Stimulated activated CD8-positive, alpha-beta memory T cell treated with anti-CD3 and anti-CD28 coated beads, Interleukin-4, amount 100 ng/mL, for 4 hours (primary cell): ENCODE measurements around the gene HSD17B14.
"Not testable (repeated sequence)": the region's sequence is repeated elsewhere in the genome, so short reads cannot be mapped to it uniquely, and the experiment has no call there.

Source experiments
- DNase-seq, 2 donors: peaks; one replicate each; pipeline ENCODE4 v3.0.0-alpha.2; 2020; ENCODE audit warnings: low read depth in 2 of 2, low spot score in 1 of 2

HSD17B14 gene

GRCh38 chr19:48836089-48837017 is at the start of gene HSD17B14:
TSS of gene HSD17B14 (minus strand) at chr19:48836491. CDS start at chr19:48836411, 80 bp downstream.
- DNase-seq, result no peak

GRCh38 chr19:48883726-48884125 is 47.4 kb upstream of the HSD17B14 start:
- DNase-seq, result no peak

DNA sequence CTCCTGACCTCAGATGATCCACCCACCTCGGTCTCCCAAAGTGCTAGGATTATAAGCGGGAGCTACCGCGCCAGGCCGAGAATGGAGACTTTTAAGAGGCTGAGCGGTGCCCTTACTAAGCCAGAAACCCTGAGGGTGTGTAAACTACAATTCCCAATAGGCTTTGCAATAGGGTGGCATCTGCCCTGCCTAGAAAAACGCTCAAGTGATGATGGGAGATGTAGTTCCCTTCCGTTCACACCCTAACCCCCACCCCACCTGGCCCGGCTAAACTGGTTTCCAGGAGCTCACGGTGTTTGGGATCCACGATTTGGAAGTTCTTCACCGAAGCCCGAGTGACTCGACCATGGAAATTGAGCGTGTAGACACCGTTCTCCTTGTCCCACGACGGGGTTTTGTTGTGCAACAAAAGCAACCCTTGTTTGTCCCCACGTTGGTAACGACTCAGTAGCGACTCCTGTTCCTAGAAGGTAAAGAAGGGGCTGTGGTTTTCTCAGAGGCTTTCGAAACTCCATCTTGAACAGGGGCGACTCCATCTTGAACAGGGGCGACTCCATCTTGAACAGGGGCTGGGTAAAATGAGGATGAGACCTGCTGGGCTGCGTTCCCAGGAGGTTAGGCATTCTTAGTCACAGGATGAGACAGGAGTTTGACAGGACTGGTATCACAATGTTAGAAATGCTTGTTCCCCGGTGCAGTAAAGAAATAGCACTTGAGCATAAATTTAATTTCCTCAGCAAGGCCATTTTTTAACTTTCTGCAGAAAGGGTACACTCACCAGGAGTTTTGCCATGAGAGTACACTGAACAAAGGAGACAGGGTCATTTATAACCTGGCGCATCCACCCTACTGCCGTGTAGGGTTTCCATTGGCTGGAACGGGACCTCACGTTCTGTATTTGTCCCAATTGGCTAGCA is 45.7 kb upstream of the HSD17B14 start:
- no peak for DNase-seq

GRCh38 chr19:48879696-48880095 is 43.4 kb upstream of the HSD17B14 start:
- DNase-seq, result not testable (repeated sequence)

- no peak for DNase-seq
These were observed 42.8 kb upstream of the HSD17B14 start for GRCh38 chr19:48879025-48879637.

DNA sequence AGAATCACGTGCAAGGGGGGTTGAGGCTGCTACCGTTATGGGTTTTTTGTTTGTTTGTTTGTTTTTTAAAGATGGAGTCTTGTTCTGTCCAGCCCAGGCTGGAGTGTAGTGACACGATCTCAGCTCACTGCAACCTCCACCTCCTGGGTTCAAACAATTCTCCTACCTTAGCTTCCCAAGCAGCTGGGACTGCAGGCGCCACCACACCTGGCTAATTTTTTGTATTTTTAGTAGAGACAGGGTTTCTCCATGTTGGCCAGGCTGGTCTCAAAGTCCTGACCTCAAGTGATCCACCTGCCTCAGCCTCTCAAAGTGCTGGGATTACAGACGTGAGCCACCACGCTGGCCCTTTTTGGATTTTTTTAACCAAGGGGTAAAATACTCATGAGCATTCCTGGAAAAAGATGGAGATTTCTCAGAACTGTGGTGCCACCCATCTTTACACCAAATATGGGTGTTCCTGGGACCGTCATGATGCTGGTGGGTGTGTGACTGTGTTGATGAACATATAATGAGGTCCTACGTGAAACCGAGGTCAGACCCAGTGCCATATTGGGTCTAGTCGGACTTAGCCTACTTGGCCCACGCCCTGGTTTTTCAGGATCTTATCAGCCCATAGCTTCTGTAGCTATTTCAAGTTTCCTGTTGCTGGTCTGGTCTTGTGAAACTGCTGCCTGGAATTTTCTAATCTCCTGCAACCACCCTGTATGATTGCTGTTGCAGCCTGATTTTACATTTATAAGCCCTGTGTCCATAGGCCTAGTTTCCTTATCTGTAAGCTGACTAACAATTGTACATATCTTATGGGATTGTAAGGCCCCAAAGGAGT is 42.1 kb upstream of the HSD17B14 start:
- no peak for DNase-seq

- DNase-seq, result no peak
These were observed 41.5 kb upstream of the HSD17B14 start for GRCh38 chr19:48877855-48878195.

GRCh38 chr19:48876043-48876981 is 40.0 kb upstream of the HSD17B14 start:
- DNase-seq, result not testable (repeated sequence)

GRCh38 chr19:48874303-48875135 is 38.2 kb upstream of the HSD17B14 start:
- no peak for DNase-seq

- no peak for DNase-seq
These were observed 37.4 kb upstream of the HSD17B14 start for GRCh38 chr19:48873476-48874302.

- peak in 1 of 2 donors; percentile 54 for DNase-seq
These were observed 36.7 kb upstream of the HSD17B14 start for GRCh38 chr19:48872884-48873475.

DNA sequence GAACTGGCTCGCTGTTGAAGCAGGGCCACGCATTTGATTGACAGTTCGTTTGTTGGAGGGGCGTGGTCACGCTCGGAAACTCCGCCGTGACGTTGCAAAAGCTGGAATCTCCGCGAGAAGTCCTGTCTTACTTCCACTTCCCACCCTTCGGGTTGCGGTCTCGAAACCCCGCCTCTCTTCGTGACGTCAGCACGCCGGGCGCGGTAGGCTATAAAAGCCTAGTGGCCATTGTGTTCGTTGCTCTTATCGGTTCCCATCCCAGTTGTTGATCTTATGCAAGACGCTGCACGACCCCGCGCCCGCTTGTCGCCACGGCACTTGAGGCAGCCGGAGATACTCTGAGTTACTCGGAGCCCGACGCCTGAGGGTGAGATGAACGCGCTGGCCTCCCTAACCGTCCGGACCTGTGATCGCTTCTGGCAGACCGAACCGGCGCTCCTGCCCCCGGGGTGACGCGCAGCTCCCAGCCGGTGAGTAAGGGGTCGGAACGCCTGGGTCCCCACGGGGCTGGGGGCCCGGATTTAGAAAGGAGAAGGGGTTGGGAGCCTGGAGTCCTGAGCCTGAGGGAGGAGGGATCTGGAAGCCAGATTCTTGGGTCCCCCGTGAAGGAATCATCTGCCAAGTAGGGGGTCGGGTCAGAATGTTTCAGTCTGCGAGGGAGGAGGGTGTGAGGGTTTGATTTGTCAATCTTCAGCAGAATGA is 36.0 kb upstream of the HSD17B14 start, which contains the start of gene PPP1R15A:
Gene PPP1R15A (plus strand): TSS at position 240 of the 702 bp plus-strand sequence. CDS start 813 bp downstream, outside the sequence.
- DNase-seq, result peak; percentile 97 to 100

DNA sequence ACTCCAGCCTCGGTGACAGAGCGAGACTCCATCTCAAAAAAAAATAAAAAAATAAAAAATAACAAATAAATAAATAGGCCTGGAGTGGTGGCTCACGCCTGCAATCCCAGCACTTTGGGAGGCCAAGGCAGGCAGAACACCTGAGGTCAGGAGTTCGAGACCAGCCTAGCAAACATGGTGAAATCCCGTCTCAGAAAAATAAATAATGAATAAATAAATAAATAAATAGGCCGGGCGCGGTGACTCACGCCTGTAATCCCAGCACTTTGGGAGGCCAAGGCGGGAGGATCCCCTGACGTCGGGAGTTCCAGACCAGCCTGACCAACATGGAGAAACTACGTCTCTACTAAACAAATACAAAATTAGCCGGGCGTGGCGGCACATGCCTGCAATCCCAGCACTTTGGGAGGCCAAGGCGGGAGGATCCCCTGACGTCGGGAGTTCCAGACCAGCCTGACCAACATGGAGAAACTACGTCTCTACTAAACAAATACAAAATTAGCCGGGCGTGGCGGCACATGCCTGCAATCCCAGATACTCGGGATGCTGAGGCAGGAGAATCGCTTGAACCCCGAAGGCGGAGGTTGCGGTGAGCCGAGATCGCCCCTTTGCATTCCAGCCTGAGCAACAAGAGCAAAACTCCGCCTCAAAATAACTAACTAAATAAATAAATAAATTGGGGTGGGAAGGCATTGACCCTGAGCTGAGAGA is 35.3 kb upstream of the HSD17B14 start:
- not testable (repeated sequence) for DNase-seq

GRCh38 chr19:48870048-48870447 is 33.8 kb upstream of the HSD17B14 start:
- no peak for DNase-seq

DNA sequence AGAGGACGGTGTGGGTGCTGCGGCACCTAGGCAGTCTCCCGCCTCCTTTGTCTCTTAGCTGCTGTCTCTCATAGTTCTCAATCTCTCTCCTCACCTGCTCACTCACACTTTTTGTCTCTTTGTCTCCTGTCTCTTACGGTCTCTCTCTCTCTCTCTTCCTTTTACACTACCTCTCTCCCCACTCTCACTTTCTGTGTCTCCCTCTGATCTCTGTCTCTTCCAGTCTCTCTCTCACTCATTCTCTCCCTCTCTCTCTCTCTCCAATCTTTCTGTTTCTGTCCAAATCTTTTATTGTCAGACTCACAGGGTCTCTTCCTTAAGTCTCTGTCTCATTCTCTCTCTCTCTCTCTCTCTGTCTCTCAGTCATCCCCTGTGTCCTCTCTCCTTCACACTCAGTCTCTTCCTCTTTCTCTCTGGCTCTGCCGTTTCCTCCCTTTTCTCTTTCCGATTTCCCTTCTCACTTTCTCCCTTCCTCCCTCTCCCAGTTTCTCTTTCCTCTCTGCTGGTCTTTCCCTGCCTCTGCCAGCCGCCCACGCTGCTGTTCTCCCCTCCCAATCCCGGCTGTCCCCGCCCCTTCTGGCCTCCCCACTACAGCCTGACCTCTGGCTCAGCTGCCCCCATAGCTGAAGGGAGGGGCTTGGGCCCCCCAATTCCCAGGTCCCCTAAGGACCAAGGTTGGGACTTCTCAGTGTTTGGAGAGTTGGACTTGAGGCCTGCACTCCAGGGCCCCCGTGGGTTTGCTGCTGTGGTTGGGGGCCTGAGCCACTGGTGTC is 32.0 kb upstream of the HSD17B14 start, which contains the start of gene PLEKHA4:
Gene PLEKHA4 (minus strand): TSS at position 504 of the 773 bp plus-strand sequence. CDS start 997 bp downstream, outside the sequence.
- DNase-seq, result no peak
